HepG2 (cell line): Measurements from ENCODE around the gene TSNAXIP1. TPM values are rescaled to one million over a fixed set of nuclear protein-coding genes. Genes with fewer than 3 reads are reported as not detected.

Experiments used
- ETV6 ChIP-seq: sonication (generic); formaldehyde crosslinking; conservative IDR thresholded peaks from 2 replicates; pipeline ENCODE4 v1.4.0; 2020; ENCODE audit warnings: missing genetic modification reagents
- GATA4 ChIP-seq: sonication (generic); IDR thresholded peaks from 2 replicates; pipeline ENCODE4 v1.6.1; 2016; ENCODE audit warnings: antibody characterized with exemption, low read depth, borderline replicate concordance
- GFI1 ChIP-seq: sonication (generic); formaldehyde crosslinking; IDR thresholded peaks from 2 replicates; pipeline ENCODE4 v1.5.0; 2020; ENCODE audit warnings: missing genetic modification reagents, mild to moderate bottlenecking, borderline replicate concordance
- IKZF1 ChIP-seq: fragments of 450-650 bp; IDR thresholded peaks from 2 replicates; pipeline ENCODE4 v1.7.1; 2016
- KDM5A ChIP-seq: fragments of 200-600 bp; sonication (generic); IDR thresholded peaks from 2 replicates; pipeline ENCODE4 v1.7.0; 2018; ENCODE audit warnings: antibody characterized with exemption, mild to moderate bottlenecking, low read length, borderline replicate concordance
- MIXL1 ChIP-seq: IDR thresholded peaks from 2 replicates; pipeline ENCODE4 v1.6.1; 2016
- NR2F2 ChIP-seq: IDR thresholded peaks from 2 replicates; pipeline ENCODE4 v1.6.1; 2012; ENCODE audit warnings: low read depth, inconsistent platforms, borderline replicate concordance
- REPIN1 ChIP-seq: sonication (generic); formaldehyde crosslinking; IDR thresholded peaks from 2 replicates; pipeline ENCODE4 v1.8.0; 2022; ENCODE audit warnings: missing genetic modification reagents, low read depth, mild to moderate bottlenecking, borderline replicate concordance
- RFXAP ChIP-seq: sonication (generic); formaldehyde crosslinking; IDR thresholded peaks from 2 replicates; pipeline ENCODE4 v1.4.0; 2020; ENCODE audit warnings: missing genetic modification reagents, borderline replicate concordance
- ZBTB3 ChIP-seq: sonication (generic); formaldehyde crosslinking; IDR thresholded peaks from 2 replicates; pipeline ENCODE4 v1.4.0; 2020; ENCODE audit warnings: low read depth, mild to moderate bottlenecking, moderate library complexity, missing genetic modification reagents, borderline replicate concordance
- ZBTB39 ChIP-seq: sonication (generic); formaldehyde crosslinking; IDR thresholded peaks from 2 replicates; pipeline ENCODE4 v1.5.0; 2020; ENCODE audit warnings: missing genetic modification reagents
- ZFY ChIP-seq: sonication (generic); formaldehyde crosslinking; IDR thresholded peaks from 2 replicates; pipeline ENCODE4 v1.4.0; 2020; ENCODE audit warnings: missing genetic modification reagents
- ZNF224 ChIP-seq: sonication (generic); formaldehyde crosslinking; IDR thresholded peaks from 2 replicates; pipeline ENCODE4 v1.5.0; 2020; ENCODE audit warnings: mild to moderate bottlenecking, missing genetic modification reagents
- ZNF556 ChIP-seq: sonication (generic); formaldehyde crosslinking; IDR thresholded peaks from 2 replicates; pipeline ENCODE4 v1.4.0; 2020; ENCODE audit warnings: mild to moderate bottlenecking, missing genetic modification reagents, borderline replicate concordance
- ZNF572 ChIP-seq: sonication (generic); formaldehyde crosslinking; IDR thresholded peaks from 2 replicates; pipeline ENCODE4 v1.5.1; 2020; ENCODE audit warnings: mild to moderate bottlenecking, missing genetic modification reagents
- ZNF574 ChIP-seq: sonication (generic); formaldehyde crosslinking; IDR thresholded peaks from 2 replicates; pipeline ENCODE4 v1.4.0; 2020; ENCODE audit warnings: missing genetic modification reagents
- ZNF724P ChIP-seq: sonication (generic); formaldehyde crosslinking; IDR thresholded peaks from 2 replicates; pipeline ENCODE4 v1.8.0; 2022; ENCODE audit warnings: missing genetic modification reagents, borderline replicate concordance
- polyA plus RNA-seq, 8 experiments: library from polyadenylated mRNA; depleted of rRNA in 3 of 8; stranded (reverse) in 7 of 8; unstranded in 1 of 8; fragments of >200 nt; fragmentation: Illumina TruSeq in 4 of 8; extraction: Trizol in 4 of 8; gene quantifications; 2 replicates each; pipeline versions ENCODE4 v1.2.1 to v1.2.3, GENCODE V29; 2011 to 2016; ENCODE audit warnings: low read depth in 4 of 8, missing spikeins in 1 of 8, mixed read lengths in 1 of 8; ENCODE audit not compliant: insufficient read depth in 1 of 8
- total RNA-seq, 5 experiments: library from RNA; depleted of rRNA; stranded (reverse); fragments of >200 nt; fragmentation: Illumina TruSeq; extraction: Trizol; gene quantifications; 2 replicates each; pipeline ENCODE4 v1.2.3, GENCODE V29; 2016; ENCODE audit warnings: low read depth in 1 of 5
- TF ChIP-seq, protein P1 (sequence below): sonication (generic); formaldehyde crosslinking; IDR thresholded peaks from 2 replicates; pipeline ENCODE4 v1.4.0; 2020; ENCODE audit warnings: mild to moderate bottlenecking, missing genetic modification reagents
- TF ChIP-seq, protein P2 (sequence below): sonication (generic); formaldehyde crosslinking; IDR thresholded peaks from 2 replicates; pipeline ENCODE4 v1.4.0; 2020; ENCODE audit warnings: mild to moderate bottlenecking, missing genetic modification reagents
- TF ChIP-seq, protein P3 (sequence below): sonication (generic); formaldehyde crosslinking; conservative IDR thresholded peaks from 2 replicates; pipeline ENCODE4 v1.4.0; 2020; ENCODE audit warnings: missing genetic modification reagents

Gene TSNAXIP1
- total and polyA plus RNA-seq, 2 of the 13 experiments (the other 11 are each of a cell fraction or from before 2014, with no cell fraction given), result 0.37 to 0.86 TPM

GRCh38 chr16:67872631-67873434 is 66.1 kb downstream of the TSNAXIP1 start, which contains the start of gene EDC4 (continued):
- peak; percentile 84; the same call in 1 of the 2 replicates for TF ChIP-seq ZNF572 (CRISPR knock-in tag)
- TF ChIP-seq GFI1, result peak; percentile 78; the same call in 1 of the 2 replicates
- TF ChIP-seq, protein P1, sequence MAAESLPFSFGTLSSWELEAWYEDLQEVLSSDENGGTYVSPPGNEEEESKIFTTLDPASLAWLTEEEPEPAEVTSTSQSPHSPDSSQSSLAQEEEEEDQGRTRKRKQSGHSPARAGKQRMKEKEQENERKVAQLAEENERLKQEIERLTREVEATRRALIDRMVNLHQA (CRISPR knock-in tag), result no peak
- peak; percentile 95 for TF ChIP-seq ZFY (CRISPR knock-in tag)
- peak; percentile 96 for TF ChIP-seq REPIN1 (CRISPR knock-in tag)
- TF ChIP-seq RFXAP (CRISPR knock-in tag), result peak; percentile 88
- TF ChIP-seq, protein P2, sequence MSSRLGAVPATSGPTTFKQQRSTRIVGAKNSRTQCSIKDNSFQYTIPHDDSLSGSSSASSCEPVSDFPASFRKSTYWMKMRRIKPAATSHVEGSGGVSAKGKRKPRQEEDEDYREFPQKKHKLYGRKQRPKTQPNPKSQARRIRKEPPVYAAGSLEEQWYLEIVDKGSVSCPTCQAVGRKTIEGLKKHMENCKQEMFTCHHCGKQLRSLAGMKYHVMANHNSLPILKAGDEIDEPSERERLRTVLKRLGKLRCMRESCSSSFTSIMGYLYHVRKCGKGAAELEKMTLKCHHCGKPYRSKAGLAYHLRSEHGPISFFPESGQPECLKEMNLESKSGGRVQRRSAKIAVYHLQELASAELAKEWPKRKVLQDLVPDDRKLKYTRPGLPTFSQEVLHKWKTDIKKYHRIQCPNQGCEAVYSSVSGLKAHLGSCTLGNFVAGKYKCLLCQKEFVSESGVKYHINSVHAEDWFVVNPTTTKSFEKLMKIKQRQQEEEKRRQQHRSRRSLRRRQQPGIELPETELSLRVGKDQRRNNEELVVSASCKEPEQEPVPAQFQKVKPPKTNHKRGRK (CRISPR knock-in tag), result 0 out of 2 replicates have a peak, but pooled peaks have one; percentile 26
- TF ChIP-seq ZNF224 (CRISPR knock-in tag), result 0 out of 2 replicates have a peak, but pooled peaks have one; percentile 44
- peak; percentile 83; the same call in 1 of the 2 replicates for TF ChIP-seq ZBTB39 (CRISPR knock-in tag)
- peak; percentile 45; the same call in 1 of the 2 replicates for TF ChIP-seq GATA4
- TF ChIP-seq IKZF1, result no peak
- TF ChIP-seq MIXL1 (CRISPR knock-in tag), result peak; percentile 73
- TF ChIP-seq ZNF724P (CRISPR knock-in tag), result no peak
- peak; percentile 98 for TF ChIP-seq KDM5A
- TF ChIP-seq, protein P3, sequence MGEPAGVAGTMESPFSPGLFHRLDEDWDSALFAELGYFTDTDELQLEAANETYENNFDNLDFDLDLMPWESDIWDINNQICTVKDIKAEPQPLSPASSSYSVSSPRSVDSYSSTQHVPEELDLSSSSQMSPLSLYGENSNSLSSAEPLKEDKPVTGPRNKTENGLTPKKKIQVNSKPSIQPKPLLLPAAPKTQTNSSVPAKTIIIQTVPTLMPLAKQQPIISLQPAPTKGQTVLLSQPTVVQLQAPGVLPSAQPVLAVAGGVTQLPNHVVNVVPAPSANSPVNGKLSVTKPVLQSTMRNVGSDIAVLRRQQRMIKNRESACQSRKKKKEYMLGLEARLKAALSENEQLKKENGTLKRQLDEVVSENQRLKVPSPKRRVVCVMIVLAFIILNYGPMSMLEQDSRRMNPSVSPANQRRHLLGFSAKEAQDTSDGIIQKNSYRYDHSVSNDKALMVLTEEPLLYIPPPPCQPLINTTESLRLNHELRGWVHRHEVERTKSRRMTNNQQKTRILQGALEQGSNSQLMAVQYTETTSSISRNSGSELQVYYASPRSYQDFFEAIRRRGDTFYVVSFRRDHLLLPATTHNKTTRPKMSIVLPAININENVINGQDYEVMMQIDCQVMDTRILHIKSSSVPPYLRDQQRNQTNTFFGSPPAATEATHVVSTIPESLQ (CRISPR knock-in tag), result peak; percentile 69; the same call in 1 of the 2 replicates
- peak; percentile 68; the same call in 1 of the 2 replicates for TF ChIP-seq NR2F2
- TF ChIP-seq ZBTB3 (CRISPR knock-in tag), result 0 out of 2 replicates have a peak, but pooled peaks have one; percentile 31
- TF ChIP-seq ZNF574, result peak; percentile 94
- TF ChIP-seq ZNF556, result peak; percentile 99
- TF ChIP-seq ETV6 (CRISPR knock-in tag), result peak; percentile 67; the same call in 1 of the 2 replicates
